MM.1S (cell line): ENCODE data around the gene TTLL9.

Experiments used
- DNase-seq: peaks from one replicate; pipeline ENCODE4 v3.0.0-alpha.2; 2015
- H2AFZ ChIP-seq: fragments of 300-600 bp; sonication (generic); 2 replicates; pipeline ENCODE4 v1.6.0; 2016; ENCODE audit warnings: antibody characterized with exemption, low read length
- H3F3A ChIP-seq: fragments of 300-600 bp; sonication (generic); 2 replicates; pipeline ENCODE4 v1.6.1; 2016; ENCODE audit warnings: mild to moderate bottlenecking, antibody characterized with exemption, low read length, moderate library complexity, mixed read lengths; ENCODE audit not compliant: insufficient read depth
- H3K27ac ChIP-seq: fragments of 300-600 bp; sonication (generic); 2 replicates; pipeline ENCODE4 v1.5.1; 2016; ENCODE audit warnings: mild to moderate bottlenecking, low read length
- H3K27me3 ChIP-seq: fragments of 300-600 bp; sonication (generic); replicated peaks from 2 replicates; pipeline ENCODE4 v1.6.0; 2016; ENCODE audit warnings: low read length; ENCODE audit not compliant: insufficient read depth
- H3K36me3 ChIP-seq: fragments of 300-600 bp; sonication (generic); replicated peaks from 2 replicates; pipeline ENCODE4 v1.6.1; 2016; ENCODE audit warnings: mild to moderate bottlenecking, low read length, mixed read lengths; ENCODE audit not compliant: insufficient read depth
- H3K4me1 ChIP-seq: fragments of 300-600 bp; sonication (generic); 2 replicates; pipeline ENCODE4 v1.6.1; 2016; ENCODE audit warnings: low read length, mixed read lengths
- H3K4me2 ChIP-seq: fragments of 300-600 bp; sonication (generic); 2 replicates; pipeline ENCODE4 v1.6.0; 2016; ENCODE audit warnings: low read depth, low read length
- H3K4me3 ChIP-seq: fragments of 300-600 bp; sonication (generic); 2 replicates; pipeline ENCODE4 v1.5.1; 2016; ENCODE audit warnings: low read length, mixed read lengths
- H3K79me2 ChIP-seq: fragments of 300-600 bp; sonication (generic); 2 replicates; pipeline ENCODE4 v1.6.1; 2016; ENCODE audit warnings: mixed run types, low read length, mixed read lengths
- H3K9ac ChIP-seq: fragments of 300-600 bp; sonication (generic); 2 replicates; pipeline ENCODE4 v1.6.1; 2016; ENCODE audit warnings: low read length, mixed read lengths
- H3K9me2 ChIP-seq: fragments of 300-600 bp; sonication (generic); replicated peaks from 2 replicates; pipeline ENCODE4 v1.6.1; 2016; ENCODE audit warnings: mild to moderate bottlenecking, low read length, mixed read lengths; ENCODE audit not compliant: insufficient read depth
- H3K9me3 ChIP-seq: fragments of 300-600 bp; sonication (generic); replicated peaks from 2 replicates; pipeline ENCODE4 v1.6.1; 2016; ENCODE audit warnings: mild to moderate bottlenecking, low read length, mixed read lengths; ENCODE audit not compliant: insufficient read depth
- H4K20me1 ChIP-seq: fragments of 300-600 bp; sonication (generic); 2 replicates; pipeline ENCODE4 v1.6.1; 2016; ENCODE audit warnings: mild to moderate bottlenecking, low read length, moderate library complexity, mixed read lengths; ENCODE audit not compliant: insufficient read depth
- EZH2 ChIP-seq: fragments of 300-600 bp; sonication (generic); optimal IDR thresholded peaks from 2 replicates; pipeline ENCODE3; 2017; ENCODE audit warnings: low read depth, mild to moderate bottlenecking, antibody characterized with exemption, low read length, mixed read lengths
- EZH2phosphoT487 ChIP-seq: fragments of 300-600 bp; sonication (generic); IDR thresholded peaks from 2 replicates; pipeline ENCODE4 v1.6.1; 2018; ENCODE audit warnings: antibody characterized with exemption, low read length
- TF ChIP-seq, protein P1 (sequence below): fragments of 300-600 bp; sonication (generic); IDR thresholded peaks from 2 replicates; pipeline ENCODE4 v1.5.1; 2016; ENCODE audit warnings: antibody characterized with exemption, low read length, mixed read lengths

The TTLL9 gene

GRCh38 chr20:31945785-31946184 lies 75.4 kb downstream of the TTLL9 start:
- no peaks in the 10 kb centered on the region for H4K20me1 ChIP-seq
- H3K9ac ChIP-seq, result no peak overlapping the region
- no peak overlapping the region for H2AFZ ChIP-seq
- no peak overlapping the region for H3K4me2 ChIP-seq
- H3K27ac ChIP-seq, result no peak overlapping the region
- H3K4me3 ChIP-seq, result no peak overlapping the region
- H3K27me3 ChIP-seq, result no peaks in the 10 kb centered on the region
- no peak for DNase-seq
- no peak for TF ChIP-seq EZH2
- TF ChIP-seq, protein P1, sequence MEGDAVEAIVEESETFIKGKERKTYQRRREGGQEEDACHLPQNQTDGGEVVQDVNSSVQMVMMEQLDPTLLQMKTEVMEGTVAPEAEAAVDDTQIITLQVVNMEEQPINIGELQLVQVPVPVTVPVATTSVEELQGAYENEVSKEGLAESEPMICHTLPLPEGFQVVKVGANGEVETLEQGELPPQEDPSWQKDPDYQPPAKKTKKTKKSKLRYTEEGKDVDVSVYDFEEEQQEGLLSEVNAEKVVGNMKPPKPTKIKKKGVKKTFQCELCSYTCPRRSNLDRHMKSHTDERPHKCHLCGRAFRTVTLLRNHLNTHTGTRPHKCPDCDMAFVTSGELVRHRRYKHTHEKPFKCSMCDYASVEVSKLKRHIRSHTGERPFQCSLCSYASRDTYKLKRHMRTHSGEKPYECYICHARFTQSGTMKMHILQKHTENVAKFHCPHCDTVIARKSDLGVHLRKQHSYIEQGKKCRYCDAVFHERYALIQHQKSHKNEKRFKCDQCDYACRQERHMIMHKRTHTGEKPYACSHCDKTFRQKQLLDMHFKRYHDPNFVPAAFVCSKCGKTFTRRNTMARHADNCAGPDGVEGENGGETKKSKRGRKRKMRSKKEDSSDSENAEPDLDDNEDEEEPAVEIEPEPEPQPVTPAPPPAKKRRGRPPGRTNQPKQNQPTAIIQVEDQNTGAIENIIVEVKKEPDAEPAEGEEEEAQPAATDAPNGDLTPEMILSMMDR, result no peak
- TF ChIP-seq EZH2phosphoT487, result no peak
- no peaks in the 10 kb centered on the region for H3K9me3 ChIP-seq
- peaks cover 7% of the 10 kb centered on the region for H3K4me1 ChIP-seq
- H3F3A ChIP-seq, result 0 out of 2 replicates have a peak, but pooled peaks cover 4% of the 10 kb centered on the region
- H3K36me3 ChIP-seq, result peaks cover 7% of the 10 kb centered on the region; the same call in 1 of the 2 replicates
- H3K9me2 ChIP-seq, result no peaks in the 10 kb centered on the region
- H3K79me2 ChIP-seq, result peaks cover 21% of the 10 kb centered on the region

GRCh38 chr20:31948008-31948407 lies 77.6 kb downstream of the TTLL9 start:
- Histone ChIP-seq H3F3A (0 out of 2 replicates have a peak, but pooled peaks cover 4% of the 10 kb centered on the region), H3K27ac (no peak overlapping the region), H3K9me2 (no peaks in the 10 kb centered on the region), H4K20me1 (no peaks in the 10 kb centered on the region), H3K36me3 (peaks cover 7% of the 10 kb centered on the region; the same call in 1 of the 2 replicates), H2AFZ (no peak overlapping the region), H3K9me3 (no peaks in the 10 kb centered on the region), H3K9ac (no peak overlapping the region), H3K4me3 (no peak overlapping the region), H3K27me3 (0 out of 2 replicates have a peak, but pooled peaks cover under 1% of the 10 kb centered on the region), H3K4me2 (no peak overlapping the region), H3K79me2 (peaks cover 31% of the 10 kb centered on the region), H3K4me1 (peaks cover 9% of the 10 kb centered on the region)
- TF ChIP-seq, protein P1, result no peak
- TF ChIP-seq EZH2phosphoT487, result no peak
- TF ChIP-seq EZH2, result no peak
- no peak for DNase-seq

DNA sequence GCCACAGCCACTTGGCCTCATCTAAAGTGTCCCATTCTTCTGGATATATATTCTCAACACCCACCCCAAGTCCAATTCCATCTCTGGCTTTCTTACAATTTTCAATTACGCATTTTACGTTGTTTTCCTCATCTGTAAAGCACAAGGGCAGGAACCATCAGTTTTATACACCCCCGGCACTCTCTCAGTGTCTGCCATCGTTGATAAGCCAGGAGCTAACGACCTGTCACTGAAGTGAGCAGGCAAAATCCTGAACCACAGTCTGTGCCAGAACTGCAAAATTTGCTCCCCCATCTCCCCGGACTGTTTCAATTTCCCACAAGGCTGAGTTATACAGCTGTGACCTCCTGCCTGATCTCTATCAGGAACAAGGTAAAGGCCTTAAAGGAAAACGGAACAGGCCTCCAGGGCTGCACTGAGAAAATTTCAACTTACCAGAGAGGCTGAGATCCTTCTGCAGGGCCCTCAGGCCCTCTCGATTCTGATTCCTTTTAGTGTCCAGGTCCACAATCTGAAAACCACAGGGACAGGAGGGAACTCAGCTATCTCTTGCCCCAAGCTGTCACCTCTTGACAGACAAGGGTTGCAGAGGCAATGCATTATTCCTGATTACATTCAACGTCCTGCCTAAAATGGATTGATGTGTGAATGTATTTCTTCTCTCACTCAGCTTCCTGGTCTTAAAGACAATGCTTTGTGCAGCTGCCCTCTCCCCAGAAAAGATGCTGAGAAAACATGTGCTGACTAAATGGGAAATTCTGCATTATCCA lies 79.6 kb downstream of the TTLL9 start:
- H3K9me3 ChIP-seq, result no peaks in the 10 kb centered on the region
- H3F3A ChIP-seq, result no peaks in the 10 kb centered on the region
- peaks cover 9% of the 10 kb centered on the region for H3K4me1 ChIP-seq
- H2AFZ ChIP-seq, result no peak overlapping the region
- TF ChIP-seq EZH2, result no peak
- TF ChIP-seq, protein P1, result no peak
- no peak for TF ChIP-seq EZH2phosphoT487
- peak overlapping the region; percentile 75; the same call in 1 of the 2 replicates for H3K9ac ChIP-seq
- H3K27me3 ChIP-seq, result peaks cover 21% of the 10 kb centered on the region
- no peak overlapping the region for H3K4me3 ChIP-seq
- H3K79me2 ChIP-seq, result peaks cover 31% of the 10 kb centered on the region
- DNase-seq, result no peak
- peaks cover 7% of the 10 kb centered on the region; the same call in 1 of the 2 replicates for H3K36me3 ChIP-seq
- no peaks in the 10 kb centered on the region for H4K20me1 ChIP-seq
- no peaks in the 10 kb centered on the region for H3K9me2 ChIP-seq
- H3K27ac ChIP-seq, result no peak overlapping the region
- peak overlapping the region; percentile 96; the same call in 1 of the 2 replicates for H3K4me2 ChIP-seq
